ENCODE measurements around the gene KLHL35.

Gene KLHL35

GRCh38 chr11:75432911-75433321 is at the start of gene KLHL35:
KLHL35 (minus strand) TSS chr11:75433203; CDS start chr11:75430629, 2,574 bp downstream.
- no peak for DNase-seq (ENCODE audit: insufficient read length, low spot score)
- no peak for FAIRE-seq
- no peak for TF ChIP-seq CTCF (IDR thresholded peaks at IDR 0.05; ENCODE audit: insufficient read depth, missing control alignments)

- FAIRE-seq (no peak), DNase-seq (ENCODE audit: insufficient read length, low spot score) (no peak)
- no peak for TF ChIP-seq CTCF (IDR thresholded peaks at IDR 0.05; ENCODE audit: insufficient read depth, missing control alignments)
These were observed 49.1 kb upstream of the KLHL35 start for GRCh38 chr11:75481922-75482606.

- no peak for TF ChIP-seq CTCF (IDR thresholded peaks at IDR 0.05; ENCODE audit: insufficient read depth, missing control alignments)
- DNase-seq (ENCODE audit: insufficient read length, low spot score) (no peak), FAIRE-seq (no peak)
These were observed 48.4 kb upstream of the KLHL35 start for GRCh38 chr11:75481223-75481921.

- DNase-seq (ENCODE audit: insufficient read length, low spot score), result no peak
- FAIRE-seq, result no peak
- TF ChIP-seq CTCF (IDR thresholded peaks at IDR 0.05; ENCODE audit: insufficient read depth, missing control alignments), result no peak
These were observed 47.5 kb upstream of the KLHL35 start for GRCh38 chr11:75480185-75481175.

- FAIRE-seq (no peak), DNase-seq (ENCODE audit: insufficient read length, low spot score) (no peak)
- TF ChIP-seq CTCF (IDR thresholded peaks at IDR 0.05; ENCODE audit: insufficient read depth, missing control alignments), result no peak
These were observed 46.7 kb upstream of the KLHL35 start for GRCh38 chr11:75479597-75480145.

- no peak for DNase-seq (ENCODE audit: insufficient read length, low spot score)
- no peak for TF ChIP-seq CTCF (IDR thresholded peaks at IDR 0.05; ENCODE audit: insufficient read depth, missing control alignments)
- FAIRE-seq, result no peak
These were observed 46.0 kb upstream of the KLHL35 start for GRCh38 chr11:75478783-75479596.

Measured in D721Med (cell line).